Measurements from ENCODE around the gene CTR9. TPM values are rescaled to one million over a fixed set of nuclear protein-coding genes. Genes with fewer than 3 reads are reported as not detected.

The CTR9 gene
- polyA plus RNA-seq (2012; ENCODE audit: insufficient read length, low read depth): 12.1 TPM

DNA sequence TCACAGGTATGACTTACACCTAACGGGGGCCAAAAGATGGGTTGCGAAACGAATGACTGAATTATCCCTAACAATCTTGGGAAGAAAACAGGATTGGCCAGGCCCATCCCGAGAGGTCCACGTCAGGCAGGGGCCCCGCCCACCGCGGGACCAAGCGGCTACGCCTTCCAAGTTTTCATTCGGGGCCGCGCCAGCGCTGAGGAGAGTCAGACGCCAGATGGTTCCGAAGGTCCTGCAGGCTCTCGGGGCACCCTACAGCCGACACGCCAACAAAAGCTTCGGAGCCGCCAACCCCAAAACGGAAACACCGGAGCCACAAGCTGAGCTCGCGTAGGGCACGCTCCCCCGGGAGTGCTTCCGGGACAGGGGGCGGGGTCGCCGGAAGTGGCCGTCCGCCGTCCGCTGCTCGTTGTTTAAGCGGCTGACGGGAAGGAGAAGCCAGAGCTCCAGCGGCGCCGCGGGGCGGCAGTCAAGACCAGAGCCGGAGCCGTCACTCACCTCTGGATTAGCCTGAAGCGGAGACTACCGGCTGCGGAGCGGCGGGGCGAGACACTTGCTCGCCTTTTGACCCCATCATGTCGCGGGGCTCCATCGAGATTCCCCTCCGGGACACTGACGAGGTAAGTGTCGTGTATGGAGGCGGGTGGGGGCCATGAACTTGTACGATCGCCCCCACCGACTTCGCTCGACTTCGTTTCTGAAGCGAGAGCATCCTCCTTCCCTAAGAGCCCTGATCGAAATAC, at the start of gene CTR9:
Gene CTR9 (plus strand): TSS at position 409 of the 743 bp plus-strand sequence. CDS start 167 bp downstream, at position 576.
- TF ChIP-seq SIN3A (IDR thresholded peaks at IDR 0.05; ENCODE audit: borderline replicate concordance, insufficient read depth, low read length) (peak; percentile 16; the same call in 1 of the 2 replicates), TAF1 (IDR thresholded peaks at IDR 0.05; ENCODE audit: borderline replicate concordance, insufficient read depth, low read length) (peak; percentile 82), POLR2AphosphoS5 (IDR thresholded peaks at IDR 0.05; ENCODE audit: low read depth, low read length) (peak; percentile 92), FOXP2 (optimal IDR thresholded peaks at IDR 0.05; ENCODE audit: borderline replicate concordance, extremely low read depth, extremely low read length, insufficient read depth) (peak; percentile 56)
- TF ChIP-seq, protein P1, sequence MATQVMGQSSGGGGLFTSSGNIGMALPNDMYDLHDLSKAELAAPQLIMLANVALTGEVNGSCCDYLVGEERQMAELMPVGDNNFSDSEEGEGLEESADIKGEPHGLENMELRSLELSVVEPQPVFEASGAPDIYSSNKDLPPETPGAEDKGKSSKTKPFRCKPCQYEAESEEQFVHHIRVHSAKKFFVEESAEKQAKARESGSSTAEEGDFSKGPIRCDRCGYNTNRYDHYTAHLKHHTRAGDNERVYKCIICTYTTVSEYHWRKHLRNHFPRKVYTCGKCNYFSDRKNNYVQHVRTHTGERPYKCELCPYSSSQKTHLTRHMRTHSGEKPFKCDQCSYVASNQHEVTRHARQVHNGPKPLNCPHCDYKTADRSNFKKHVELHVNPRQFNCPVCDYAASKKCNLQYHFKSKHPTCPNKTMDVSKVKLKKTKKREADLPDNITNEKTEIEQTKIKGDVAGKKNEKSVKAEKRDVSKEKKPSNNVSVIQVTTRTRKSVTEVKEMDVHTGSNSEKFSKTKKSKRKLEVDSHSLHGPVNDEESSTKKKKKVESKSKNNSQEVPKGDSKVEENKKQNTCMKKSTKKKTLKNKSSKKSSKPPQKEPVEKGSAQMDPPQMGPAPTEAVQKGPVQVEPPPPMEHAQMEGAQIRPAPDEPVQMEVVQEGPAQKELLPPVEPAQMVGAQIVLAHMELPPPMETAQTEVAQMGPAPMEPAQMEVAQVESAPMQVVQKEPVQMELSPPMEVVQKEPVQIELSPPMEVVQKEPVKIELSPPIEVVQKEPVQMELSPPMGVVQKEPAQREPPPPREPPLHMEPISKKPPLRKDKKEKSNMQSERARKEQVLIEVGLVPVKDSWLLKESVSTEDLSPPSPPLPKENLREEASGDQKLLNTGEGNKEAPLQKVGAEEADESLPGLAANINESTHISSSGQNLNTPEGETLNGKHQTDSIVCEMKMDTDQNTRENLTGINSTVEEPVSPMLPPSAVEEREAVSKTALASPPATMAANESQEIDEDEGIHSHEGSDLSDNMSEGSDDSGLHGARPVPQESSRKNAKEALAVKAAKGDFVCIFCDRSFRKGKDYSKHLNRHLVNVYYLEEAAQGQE (IDR thresholded peaks at IDR 0.05; ENCODE audit: insufficient read depth in 1 of 2, low read depth in 2 of 2, low read length in 2 of 2): peak; percentile 41 to 43; a peak in 1 of 4 replicates

DNA sequence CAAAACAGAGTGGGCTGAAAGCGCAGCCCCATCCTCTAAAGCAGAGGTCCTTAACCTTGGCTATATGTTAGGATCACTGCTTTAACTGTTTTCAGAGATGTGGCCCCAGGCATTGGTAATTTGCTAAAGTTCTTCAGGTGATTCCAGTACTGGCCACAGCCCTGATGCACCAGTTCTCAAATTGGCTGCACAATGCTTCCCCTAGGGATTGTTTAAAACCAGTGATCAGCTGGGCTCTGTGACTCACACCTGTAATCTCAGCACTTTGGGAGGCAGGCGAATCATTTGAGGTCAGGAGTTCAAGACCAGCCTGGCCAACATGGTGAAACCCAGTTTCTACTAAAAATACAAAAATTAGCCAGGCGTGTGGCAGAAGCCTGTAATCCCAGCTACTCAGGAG, 49.1 kb upstream of the CTR9 start:
- TF ChIP-seq FOXP2 (optimal IDR thresholded peaks at IDR 0.05; ENCODE audit: borderline replicate concordance, extremely low read depth, extremely low read length, insufficient read depth) (no peak), TAF1 (IDR thresholded peaks at IDR 0.05; ENCODE audit: borderline replicate concordance, insufficient read depth, low read length) (no peak)
- TF ChIP-seq, protein P1 (IDR thresholded peaks at IDR 0.05; ENCODE audit: insufficient read depth in 1 of 2, low read depth in 2 of 2, low read length in 2 of 2): no peak

DNA sequence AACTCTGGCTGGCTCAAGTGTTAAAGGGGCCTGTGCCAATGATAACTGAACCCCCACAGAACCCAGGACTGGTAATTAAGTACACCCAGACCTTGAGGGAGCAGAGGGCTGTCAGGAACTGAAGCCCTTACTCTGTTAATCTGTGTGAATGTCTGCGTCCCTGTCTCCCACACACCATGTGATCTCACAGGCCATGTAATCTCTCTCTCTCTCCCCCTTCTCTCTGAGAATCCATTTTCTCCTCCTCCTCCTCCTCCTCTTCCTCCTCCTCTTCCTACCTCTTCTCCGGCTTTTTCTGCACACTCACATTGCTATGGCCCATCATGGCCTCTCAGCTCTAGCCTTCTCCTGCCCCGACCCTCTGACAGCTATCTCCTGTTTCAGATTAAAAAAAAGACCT, 42.9 kb upstream of the CTR9 start:
- TF ChIP-seq SIN3A (IDR thresholded peaks at IDR 0.05; ENCODE audit: borderline replicate concordance, insufficient read depth, low read length): no peak
- TF ChIP-seq, protein P1 (IDR thresholded peaks at IDR 0.05; ENCODE audit: insufficient read depth in 1 of 2, low read depth in 2 of 2, low read length in 2 of 2): no peak

DNA sequence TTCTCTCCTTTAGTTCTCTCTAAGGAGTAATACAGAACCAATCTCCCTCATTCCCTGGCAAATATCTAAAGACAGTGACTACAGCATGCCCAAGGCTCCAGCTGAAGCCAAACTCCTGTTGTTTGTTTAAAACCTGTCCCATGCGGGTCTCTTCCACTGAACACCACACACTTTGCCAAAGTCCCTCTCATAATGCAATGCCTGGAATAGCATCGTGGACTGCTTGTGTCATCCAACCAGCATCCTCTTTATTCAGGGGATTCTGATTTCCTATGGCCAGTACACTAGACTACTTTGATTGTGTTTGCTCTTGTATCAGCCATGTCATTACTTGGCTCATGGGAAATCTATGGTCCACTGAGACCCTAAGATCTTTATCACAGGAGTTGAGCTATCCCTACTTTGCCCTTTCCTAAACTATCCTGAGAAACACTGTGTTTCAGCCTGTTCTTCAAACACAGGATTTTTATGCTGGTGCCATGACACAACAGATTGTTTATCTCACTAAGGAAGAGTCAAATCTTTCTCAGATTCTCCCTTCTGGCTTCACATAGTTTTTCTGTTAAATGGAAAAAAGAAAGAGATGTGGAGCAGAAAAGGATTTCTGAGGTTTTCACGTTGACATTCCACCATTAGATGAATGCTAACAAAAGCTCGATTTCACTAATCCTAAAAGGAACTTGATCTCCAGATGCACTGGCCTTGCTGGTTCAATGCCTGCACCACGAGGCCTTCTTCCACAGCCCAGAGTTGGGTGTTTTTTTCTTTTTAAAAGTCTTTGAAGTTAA, 41.6 kb upstream of the CTR9 start:
- TF ChIP-seq TAF1 (IDR thresholded peaks at IDR 0.05; ENCODE audit: borderline replicate concordance, insufficient read depth, low read length): no peak
- TF ChIP-seq SIN3A (IDR thresholded peaks at IDR 0.05; ENCODE audit: borderline replicate concordance, insufficient read depth, low read length): no peak
- TF ChIP-seq FOXP2 (optimal IDR thresholded peaks at IDR 0.05; ENCODE audit: borderline replicate concordance, extremely low read depth, extremely low read length, insufficient read depth): no peak
- TF ChIP-seq POLR2AphosphoS5 (IDR thresholded peaks at IDR 0.05; ENCODE audit: low read depth, low read length): no peak
- TF ChIP-seq, protein P1 (IDR thresholded peaks at IDR 0.05; ENCODE audit: insufficient read depth in 1 of 2, low read depth in 2 of 2, low read length in 2 of 2): no peak
